A549 (cell line): ENCODE measurements around the gene UBAC2. TPM values are rescaled to one million over a fixed set of nuclear protein-coding genes. Genes with fewer than 3 reads are reported as not detected.

Source experiments
- ATAC-seq, 2 experiments: fragments of 200-7000 bp in 1 of 2; fragments of >200 bp in 1 of 2; cut with Nextera tagmentation in 1 of 2; cut with Tn5 transposase in 1 of 2; 3 replicates each; pipeline versions ENCODE4 v1.8.0 to v1.9.1; 2018 to 2020; ENCODE audit warnings: mild to moderate bottlenecking in 1 of 2, moderate library complexity in 1 of 2
- CTCF ChIA-PET: fragments of 300-600 bp; sonication (Branson Sonifier 250); formaldehyde crosslinking; extraction: SDS; loops from one replicate; lab custom pipeline; 2021; ENCODE audit warnings: antibody characterized with exemption, inconsistent platforms; lab: Yijun Ruan, JAX
- POLR2A ChIA-PET: fragments of 350-600 bp; formaldehyde crosslinking; extraction: SDS; loops from one replicate; lab custom pipeline; 2021; ENCODE audit warnings: antibody characterized with exemption, inconsistent platforms; lab: Yijun Ruan, JAX
- DNase-seq, 2 experiments: peaks; one replicate each; pipeline versions ENCODE4 v3.0.0 to v3.0.0-alpha.2; 2011 to 2016; ENCODE audit warnings: low read depth in 1 of 2, low spot score in 1 of 2
- FAIRE-seq: peaks from 2 replicates; lab custom pipeline; 2011; peaks lifted over from hg19 to GRCh38; lab: Jason Lieb, UNC
- H3K27ac ChIP-seq, 2 experiments: fragments of >200 bp; sonication (Bioruptor Twin); formaldehyde crosslinking; 3 replicates each; pipeline ENCODE4 v1.5.1; 2016 to 2017
- H3K4me1 ChIP-seq: fragments of >200 bp; sonication (Bioruptor Twin); formaldehyde crosslinking; 3 replicates; pipeline ENCODE4 v1.6.1; 2016
- H3K4me2 ChIP-seq: fragments of >200 bp; sonication (Bioruptor Twin); formaldehyde crosslinking; 3 replicates; pipeline ENCODE4 v1.6.1; 2016
- H3K4me3 ChIP-seq: fragments of >200 bp; sonication (Bioruptor Twin); formaldehyde crosslinking; 3 replicates; pipeline ENCODE4 v1.5.1; 2016
- H3K9me3 ChIP-seq: fragments of >200 bp; sonication (Bioruptor Twin); formaldehyde crosslinking; 3 replicates; pipeline ENCODE4 v1.6.1; 2016
- BHLHE40 ChIP-seq: IDR thresholded peaks from 2 replicates; pipeline ENCODE4 v1.6.1; 2012; ENCODE audit warnings: low read depth, low read length, inconsistent platforms
- CBX8 ChIP-seq: fragments of 200-600 bp; sonication (generic); IDR thresholded peaks from 2 replicates; pipeline ENCODE4 v1.6.1; 2016
- CHD4 ChIP-seq: fragments of 200-600 bp; sonication (generic); IDR thresholded peaks from 2 replicates; pipeline ENCODE4 v1.6.1; 2016; ENCODE audit warnings: antibody characterized with exemption, mild to moderate bottlenecking, borderline replicate concordance
- EHF ChIP-seq: fragments of 250-450 bp; sonication (Bioruptor Pico); IDR thresholded peaks from 2 replicates; pipeline ENCODE4 v1.5.0; 2020; ENCODE audit warnings: mild to moderate bottlenecking
- ESRRA ChIP-seq: fragments of 150-350 bp; IDR thresholded peaks from 2 replicates; pipeline ENCODE4 v1.6.1; 2014; ENCODE audit warnings: mild to moderate bottlenecking, low read length, borderline replicate concordance
- FOSB ChIP-seq: fragments of 250-450 bp; sonication (Bioruptor Pico); IDR thresholded peaks from 2 replicates; pipeline ENCODE4 v1.5.0; 2020; ENCODE audit warnings: mild to moderate bottlenecking, moderate library complexity
- GATA3 ChIP-seq: IDR thresholded peaks from 2 replicates; pipeline ENCODE4 v1.6.1; 2012; ENCODE audit warnings: borderline replicate concordance
- HDAC2 ChIP-seq: fragments of 200-600 bp; sonication (generic); IDR thresholded peaks from 2 replicates; pipeline ENCODE4 v1.6.1; 2016
- HEYL ChIP-seq: fragments of 250-450 bp; sonication (Bioruptor Pico); IDR thresholded peaks from 2 replicates; pipeline ENCODE4 v1.8.0; 2021; ENCODE audit warnings: mild to moderate bottlenecking, moderate library complexity
- HOXA7 ChIP-seq: fragments of 250-450 bp; sonication (Bioruptor Pico); IDR thresholded peaks from 2 replicates; pipeline ENCODE4 v1.5.0; 2020; ENCODE audit warnings: mild to moderate bottlenecking, moderate library complexity
- HOXB13 ChIP-seq: fragments of 250-450 bp; sonication (Bioruptor Pico); IDR thresholded peaks from 2 replicates; pipeline ENCODE4 v1.5.0; 2020; ENCODE audit warnings: low read depth, mild to moderate bottlenecking, moderate library complexity
- HOXB5 ChIP-seq: fragments of 250-450 bp; sonication (Bioruptor Pico); IDR thresholded peaks from 2 replicates; pipeline ENCODE4 v1.5.0; 2020; ENCODE audit warnings: mild to moderate bottlenecking, moderate library complexity
- MYC ChIP-seq: IDR thresholded peaks from 2 replicates; pipeline ENCODE4 v1.6.1; 2012; ENCODE audit warnings: mild to moderate bottlenecking, inconsistent platforms, low read length, improper control_type of control experiment, borderline replicate concordance
- NPAS2 ChIP-seq: fragments of 250-450 bp; sonication (Bioruptor Pico); IDR thresholded peaks from 2 replicates; pipeline ENCODE4 v1.8.0; 2022; ENCODE audit warnings: mild to moderate bottlenecking, moderate library complexity, borderline replicate concordance
- PHF8 ChIP-seq: fragments of 200-600 bp; sonication (generic); IDR thresholded peaks from 2 replicates; pipeline ENCODE4 v1.6.1; 2016; ENCODE audit warnings: low read depth, mild to moderate bottlenecking, antibody characterized with exemption, moderate library complexity, borderline replicate concordance
- POLR2A ChIP-seq: IDR thresholded peaks from 2 replicates; pipeline ENCODE4 v1.6.1; 2012; ENCODE audit warnings: mild to moderate bottlenecking, low read length
- RAD21 ChIP-seq, 2 experiments: fragments of >200 bp in 1 of 2; sonication (Bioruptor Twin) in 1 of 2; formaldehyde crosslinking in 1 of 2; IDR thresholded peaks in 1 of 2; conservative IDR thresholded peaks in 1 of 2; 2 replicates in 1 of 2; 3 replicates in 1 of 2; pipeline ENCODE4 v1.6.1; 2012 to 2018; ENCODE audit warnings: inconsistent platforms in 1 of 2
- RCOR1 ChIP-seq: fragments of 150-350 bp; IDR thresholded peaks from 2 replicates; pipeline ENCODE4 v1.6.1; 2014; ENCODE audit warnings: antibody characterized with exemption, low read length, low read depth
- RFX5 ChIP-seq: fragments of 450-650 bp; IDR thresholded peaks from 2 replicates; pipeline ENCODE4 v1.7.1; 2014; ENCODE audit warnings: antibody characterized with exemption, mild to moderate bottlenecking, moderate library complexity
- SMC3 ChIP-seq: fragments of >200 bp; sonication (Bioruptor Twin); formaldehyde crosslinking; IDR thresholded peaks from 3 replicates; pipeline ENCODE4 v1.6.1; 2018; ENCODE audit warnings: inconsistent platforms
- ZNF302 ChIP-seq: fragments of 250-450 bp; sonication (Bioruptor Pico); IDR thresholded peaks from 2 replicates; pipeline ENCODE4 v1.9.0; 2021; ENCODE audit warnings: inconsistent platforms, mild to moderate bottlenecking, moderate library complexity
- WGBS: methylation state at CpG from one replicate; pipeline ENCODE4 v1.1.6; 2017; ENCODE audit errors: missing lambda C conversion rate; 5-methylcytosine and 5-hydroxymethylcytosine counted together
- polyA plus RNA-seq, 4 experiments: library from polyadenylated mRNA; depleted of rRNA in 3 of 4; stranded (reverse); fragments of >200 nt; fragmentation: RNase III in 1 of 4; extraction: RNeasy Plus Mini Kit Qiagen cat#74134 plus additional on column Dnase treatment in 1 of 4; gene quantifications; 2 replicates in 3 of 4; 3 replicates in 1 of 4; pipeline ENCODE4 v1.2.3, GENCODE V29; 2011 to 2017
- TF ChIP-seq, protein P1 (sequence below): fragments of 250-450 bp; sonication (Bioruptor Pico); IDR thresholded peaks from 2 replicates; pipeline ENCODE4 v1.5.0; 2020; ENCODE audit warnings: low read depth, mild to moderate bottlenecking, moderate library complexity
- TF ChIP-seq, protein P2 (sequence below): IDR thresholded peaks from 2 replicates; pipeline ENCODE4 v1.6.1; 2012; ENCODE audit warnings: low read depth, borderline replicate concordance
- TF ChIP-seq, protein P3 (sequence below): fragments of 250-450 bp; sonication (Bioruptor Pico); IDR thresholded peaks from 2 replicates; pipeline ENCODE4 v1.5.0; 2021; ENCODE audit warnings: mild to moderate bottlenecking, moderate library complexity, borderline replicate concordance

UBAC2 gene
- polyA plus RNA-seq, 2 of the 4 experiments (the other 2 are of a cell fraction) = 61.6 to 103 TPM

DNA sequence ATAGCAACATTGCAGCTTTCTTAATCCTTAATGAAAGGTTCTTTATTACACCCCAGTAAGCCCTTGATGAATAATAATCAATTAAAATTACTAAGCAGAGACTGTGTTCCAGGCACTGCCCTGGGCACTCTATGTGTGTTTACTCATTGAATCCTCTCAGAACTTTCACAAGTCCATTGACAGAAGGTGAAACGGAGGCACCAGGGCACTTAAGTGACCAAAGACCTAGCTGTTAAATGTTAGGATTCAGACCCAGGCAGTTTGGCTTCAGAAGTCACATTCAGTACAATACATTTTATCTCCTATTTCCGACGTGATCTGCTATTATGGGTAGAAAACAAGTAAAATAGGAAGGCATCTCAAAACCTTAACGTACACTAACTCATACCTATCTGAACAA, 103.9 kb downstream of the UBAC2 start:
- no peak overlapping the region for H3K4me3 ChIP-seq
- no peak for FAIRE-seq
- H3K9me3 ChIP-seq = no peaks in the 10 kb centered on the region
- TF ChIP-seq POLR2A (no peak), EHF (CRISPR knock-in tag) (no peak), CHD4 (no peak), HOXB5 (CRISPR knock-in tag) (no peak), HOXA7 (CRISPR knock-in tag) (no peak), MYC (no peak), RCOR1 (no peak), RAD21 (conservative IDR thresholded peaks at IDR 0.05 in 1 of 2, IDR thresholded peaks at IDR 0.05 in 1 of 2) (no peak), HEYL (CRISPR knock-in tag) (no peak), HOXB13 (no peak), RFX5 (no peak), CBX8 (no peak), PHF8 (no peak), ESRRA (no peak), SMC3 (no peak), NPAS2 (CRISPR knock-in tag) (no peak), FOSB (CRISPR knock-in tag) (no peak), HDAC2 (no peak)
- TF ChIP-seq, protein P1, sequence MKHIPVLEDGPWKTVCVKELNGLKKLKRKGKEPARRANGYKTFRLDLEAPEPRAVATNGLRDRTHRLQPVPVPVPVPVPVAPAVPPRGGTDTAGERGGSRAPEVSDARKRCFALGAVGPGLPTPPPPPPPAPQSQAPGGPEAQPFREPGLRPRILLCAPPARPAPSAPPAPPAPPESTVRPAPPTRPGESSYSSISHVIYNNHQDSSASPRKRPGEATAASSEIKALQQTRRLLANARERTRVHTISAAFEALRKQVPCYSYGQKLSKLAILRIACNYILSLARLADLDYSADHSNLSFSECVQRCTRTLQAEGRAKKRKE (CRISPR knock-in tag) = no peak
- TF ChIP-seq, protein P2, sequence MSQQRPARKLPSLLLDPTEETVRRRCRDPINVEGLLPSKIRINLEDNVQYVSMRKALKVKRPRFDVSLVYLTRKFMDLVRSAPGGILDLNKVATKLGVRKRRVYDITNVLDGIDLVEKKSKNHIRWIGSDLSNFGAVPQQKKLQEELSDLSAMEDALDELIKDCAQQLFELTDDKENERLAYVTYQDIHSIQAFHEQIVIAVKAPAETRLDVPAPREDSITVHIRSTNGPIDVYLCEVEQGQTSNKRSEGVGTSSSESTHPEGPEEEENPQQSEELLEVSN = no peak
- 92% methylated on average over 4 of the region's 4 CpGs for WGBS
- peaks cover 25% of the 10 kb centered on the region for H3K4me1 ChIP-seq
- ATAC-seq = no peak
- no peak overlapping the region for H3K4me2 ChIP-seq
- no peak overlapping the region for H3K27ac ChIP-seq
- ChIA-PET POLR2A (no interaction called here), CTCF (no interaction called here)
- DNase-seq = no peak

DNA sequence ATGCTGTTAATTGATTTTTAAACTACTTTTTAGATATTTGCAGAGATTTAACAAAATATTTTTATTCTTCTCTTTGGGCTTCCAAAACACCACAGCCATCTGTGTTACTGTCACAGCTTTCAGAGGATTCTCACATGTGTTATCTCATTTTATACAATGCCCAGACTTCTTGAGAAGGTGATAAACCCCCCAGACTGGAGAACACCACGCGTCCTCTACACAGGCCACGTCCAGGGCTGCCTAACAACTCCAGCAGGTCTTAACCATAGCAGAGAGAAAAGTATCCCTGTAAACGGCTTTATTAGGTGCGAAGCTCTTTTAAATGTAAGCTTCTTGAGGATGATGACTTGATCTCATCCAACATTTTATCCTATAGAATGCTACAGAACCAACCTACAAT, 104.5 kb downstream of the UBAC2 start:
- no peak for FAIRE-seq
- TF ChIP-seq FOSB (CRISPR knock-in tag) (no peak), PHF8 (no peak), GATA3 (no peak), BHLHE40 (no peak), ESRRA (no peak), HOXA7 (CRISPR knock-in tag) (no peak), ZNF302 (CRISPR knock-in tag) (no peak)
- TF ChIP-seq, protein P3, sequence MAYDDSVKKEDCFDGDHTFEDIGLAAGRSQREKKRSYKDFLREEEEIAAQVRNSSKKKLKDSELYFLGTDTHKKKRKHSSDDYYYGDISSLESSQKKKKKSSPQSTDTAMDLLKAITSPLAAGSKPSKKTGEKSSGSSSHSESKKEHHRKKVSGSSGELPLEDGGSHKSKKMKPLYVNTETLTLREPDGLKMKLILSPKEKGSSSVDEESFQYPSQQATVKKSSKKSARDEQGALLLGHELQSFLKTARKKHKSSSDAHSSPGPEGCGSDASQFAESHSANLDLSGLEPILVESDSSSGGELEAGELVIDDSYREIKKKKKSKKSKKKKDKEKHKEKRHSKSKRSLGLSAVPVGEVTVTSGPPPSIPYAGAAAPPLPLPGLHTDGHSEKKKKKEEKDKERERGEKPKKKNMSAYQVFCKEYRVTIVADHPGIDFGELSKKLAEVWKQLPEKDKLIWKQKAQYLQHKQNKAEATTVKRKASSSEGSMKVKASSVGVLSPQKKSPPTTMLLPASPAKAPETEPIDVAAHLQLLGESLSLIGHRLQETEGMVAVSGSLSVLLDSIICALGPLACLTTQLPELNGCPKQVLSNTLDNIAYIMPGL (CRISPR knock-in tag) = no peak
- WGBS = 80% methylated on average over 5 of the region's 5 CpGs
- H3K9me3 ChIP-seq = no peaks in the 10 kb centered on the region
- no peak overlapping the region for H3K27ac ChIP-seq
- ChIA-PET CTCF (interaction anchor here (0.9 kb wide), 1 partner anchor 9 kb away, joined by 3 read pairs; no protein-coding TSS in a partner anchor), POLR2A (no interaction called here)
- H3K4me2 ChIP-seq = no peak overlapping the region
- no peak for DNase-seq
- no peak overlapping the region for H3K4me3 ChIP-seq
- H3K4me1 ChIP-seq = peaks cover 30% of the 10 kb centered on the region
- ATAC-seq = no peak
